DND-41 (cell line): ENCODE measurements around the gene LUZP2.

ENCODE experiments used
- EZH2 ChIP-seq: IDR thresholded peaks from 3 replicates; pipeline ENCODE4 v1.6.1; 2012; ENCODE audit warnings: borderline replicate concordance, low read depth, mild to moderate bottlenecking, moderate library complexity, low read length, inconsistent platforms; ENCODE audit not compliant: severe bottlenecking
- TF ChIP-seq, protein P1 (sequence below): IDR thresholded peaks from 2 replicates; pipeline ENCODE4 v1.5.1; 2012; ENCODE audit warnings: borderline replicate concordance, low read length, moderate library complexity, mild to moderate bottlenecking; ENCODE audit not compliant: poor library complexity, severe bottlenecking; ENCODE audit errors: extremely low read depth

GRCh38 chr11:24667353-24667968 is 170.6 kb downstream of the LUZP2 start:
- TF ChIP-seq, protein P1, sequence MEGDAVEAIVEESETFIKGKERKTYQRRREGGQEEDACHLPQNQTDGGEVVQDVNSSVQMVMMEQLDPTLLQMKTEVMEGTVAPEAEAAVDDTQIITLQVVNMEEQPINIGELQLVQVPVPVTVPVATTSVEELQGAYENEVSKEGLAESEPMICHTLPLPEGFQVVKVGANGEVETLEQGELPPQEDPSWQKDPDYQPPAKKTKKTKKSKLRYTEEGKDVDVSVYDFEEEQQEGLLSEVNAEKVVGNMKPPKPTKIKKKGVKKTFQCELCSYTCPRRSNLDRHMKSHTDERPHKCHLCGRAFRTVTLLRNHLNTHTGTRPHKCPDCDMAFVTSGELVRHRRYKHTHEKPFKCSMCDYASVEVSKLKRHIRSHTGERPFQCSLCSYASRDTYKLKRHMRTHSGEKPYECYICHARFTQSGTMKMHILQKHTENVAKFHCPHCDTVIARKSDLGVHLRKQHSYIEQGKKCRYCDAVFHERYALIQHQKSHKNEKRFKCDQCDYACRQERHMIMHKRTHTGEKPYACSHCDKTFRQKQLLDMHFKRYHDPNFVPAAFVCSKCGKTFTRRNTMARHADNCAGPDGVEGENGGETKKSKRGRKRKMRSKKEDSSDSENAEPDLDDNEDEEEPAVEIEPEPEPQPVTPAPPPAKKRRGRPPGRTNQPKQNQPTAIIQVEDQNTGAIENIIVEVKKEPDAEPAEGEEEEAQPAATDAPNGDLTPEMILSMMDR: no peak
- TF ChIP-seq EZH2: no peak
